Transverse colon (tissue), 4 donors: ENCODE measurements around the gene APOL1. TPM values are rescaled to one million over a fixed set of nuclear protein-coding genes. Genes with fewer than 3 reads are reported as not detected.
A peak's percentile ranks its signal among the peaks of the same experiment; 100 is the strongest.

Experiments used
- DNase-seq: peaks from one replicate; pipeline ENCODE4 v3.0.0-alpha.2; 2019
- H3K27ac ChIP-seq, 4 donors: fragments of 200-600 bp; sonication (generic); 2 replicates each; pipeline ENCODE4 v1.5.1; 2016 to 2018; ENCODE audit warnings: inconsistent platforms in 4 of 4
- H3K27me3 ChIP-seq: fragments of 200-600 bp; sonication (generic); 2 replicates; pipeline ENCODE4 v1.5.1; 2017; ENCODE audit warnings: inconsistent platforms
- H3K36me3 ChIP-seq, 4 donors: fragments of 200-600 bp; sonication (generic); 2 replicates each; pipeline ENCODE4 v1.5.1; 2017 to 2019; ENCODE audit warnings: inconsistent platforms in 4 of 4
- H3K4me1 ChIP-seq, 4 donors: fragments of 200-600 bp; sonication (generic); 2 replicates each; pipeline ENCODE4 v1.5.1; 2017 to 2020; ENCODE audit warnings: inconsistent platforms in 4 of 4
- H3K4me3 ChIP-seq, 4 donors: fragments of 200-600 bp; sonication (generic); 1 replicate in 1 of 4; 2 replicates in 3 of 4; pipeline versions ENCODE4 v1.5.1 to v1.6.1; 2017 to 2019; ENCODE audit warnings: inconsistent platforms in 4 of 4
- H3K9me3 ChIP-seq, 2 donors: fragments of 200-600 bp; sonication (generic); 2 replicates each; pipeline ENCODE4 v1.5.1; 2017 to 2019; ENCODE audit warnings: inconsistent platforms in 2 of 2
- EP300 ChIP-seq: sonication (generic); formaldehyde crosslinking; IDR thresholded peaks from one replicate; pipeline ENCODE4 v1.6.1; 2017; ENCODE audit warnings: antibody characterized with exemption, low read depth
- POLR2A ChIP-seq: fragments of 450-650 bp; IDR thresholded peaks from one replicate; pipeline ENCODE4 v1.6.1; 2016; ENCODE audit warnings: antibody characterized with exemption, mild to moderate bottlenecking, moderate library complexity
- POLR2AphosphoS5 ChIP-seq, 3 donors: sonication (generic); formaldehyde crosslinking; IDR thresholded peaks; one replicate each; pipeline ENCODE4 v1.6.1; 2016; ENCODE audit warnings: antibody characterized with exemption in 3 of 3
- WGBS, 2 donors: methylation state at CpG; one replicate each; pipeline ENCODE4 v1.1.5; 2018; ENCODE audit warnings: low coverage in 1 of 2; 5-methylcytosine and 5-hydroxymethylcytosine counted together
- in situ Hi-C, 4 donors: fragments of 200-750 bp; cut with MboI; loops; one replicate each; pipeline versions ENCODE4 v1.15.0 to v1.15.1; 2017; ENCODE audit warnings: low sequenced_read_pairs in 3 of 4, low pct_ligation_motif_present in 1 of 4, low pct_unique_long_range_greater_than_20kb in 1 of 4
- intact Hi-C: fragments of 100-400 bp; cut with DNase I; formaldehyde crosslinking; loops from one replicate; pipeline ENCODE4 v1.15.1; 2023; ENCODE audit warnings: low total_unique reads
- total RNA-seq, 4 donors: library from RNA; depleted of rRNA; stranded (reverse); fragments of >200 nt; gene quantifications; one replicate each; pipeline ENCODE4 v1.1.0, GENCODE V29; 2016
- TF ChIP-seq, protein P1 (sequence below), 5 experiments: fragments of 200-600 bp in 3 of 5; fragments of 450-650 bp in 2 of 5; sonication (generic) in 3 of 5; IDR thresholded peaks; 1 replicate in 2 of 5; 2 replicates in 3 of 5; pipeline ENCODE4 v1.5.1; 2016 to 2017; ENCODE audit warnings: antibody characterized with exemption in 5 of 5, inconsistent platforms in 3 of 5, mild to moderate bottlenecking in 2 of 5, moderate library complexity in 1 of 5

The APOL1 gene
- total RNA-seq, 4 donors from 2014 or later = 2.2 to 19.5 (median 14.7) TPM

GRCh38 chr22:36303874-36304273, 50.9 kb downstream of the APOL1 start:
- peak in 1 of 3 donors; percentile 20 for TF ChIP-seq POLR2AphosphoS5 (IDR thresholded peaks at IDR 0.05)
- TF ChIP-seq, protein P1, sequence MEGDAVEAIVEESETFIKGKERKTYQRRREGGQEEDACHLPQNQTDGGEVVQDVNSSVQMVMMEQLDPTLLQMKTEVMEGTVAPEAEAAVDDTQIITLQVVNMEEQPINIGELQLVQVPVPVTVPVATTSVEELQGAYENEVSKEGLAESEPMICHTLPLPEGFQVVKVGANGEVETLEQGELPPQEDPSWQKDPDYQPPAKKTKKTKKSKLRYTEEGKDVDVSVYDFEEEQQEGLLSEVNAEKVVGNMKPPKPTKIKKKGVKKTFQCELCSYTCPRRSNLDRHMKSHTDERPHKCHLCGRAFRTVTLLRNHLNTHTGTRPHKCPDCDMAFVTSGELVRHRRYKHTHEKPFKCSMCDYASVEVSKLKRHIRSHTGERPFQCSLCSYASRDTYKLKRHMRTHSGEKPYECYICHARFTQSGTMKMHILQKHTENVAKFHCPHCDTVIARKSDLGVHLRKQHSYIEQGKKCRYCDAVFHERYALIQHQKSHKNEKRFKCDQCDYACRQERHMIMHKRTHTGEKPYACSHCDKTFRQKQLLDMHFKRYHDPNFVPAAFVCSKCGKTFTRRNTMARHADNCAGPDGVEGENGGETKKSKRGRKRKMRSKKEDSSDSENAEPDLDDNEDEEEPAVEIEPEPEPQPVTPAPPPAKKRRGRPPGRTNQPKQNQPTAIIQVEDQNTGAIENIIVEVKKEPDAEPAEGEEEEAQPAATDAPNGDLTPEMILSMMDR (IDR thresholded peaks at IDR 0.05) = no peak
- peak; percentile 64 for DNase-seq
- Histone ChIP-seq H3K27me3 (no peaks in the 10 kb centered on the region), H3K4me3 (no peak overlapping the region), H3K9me3 (no peaks in the 10 kb centered on the region), H3K27ac (peak overlapping the region; percentile 65 to 76 (median 72)), H3K36me3 (peaks cover 0 to 90% (median 48%) of the 10 kb centered on the region in 4 donors), H3K4me1 (peaks cover 0 to 33% (median 13%) of the 10 kb centered on the region in 4 donors)
- 59 to 60% methylated on average over 1 to 9 of the region's 13 CpGs for WGBS, 2 donors
- in situ Hi-C loops (loop anchor here in 3 of 4 donors (10.0 kb wide), 2 partner anchors 161 to 171 kb away; no protein-coding TSS in a partner anchor), intact Hi-C loops (loop anchor here (5.0 kb wide), 1 partner anchor 168 kb away; no protein-coding TSS in a partner anchor)

GRCh38 chr22:36304429-36304828, 51.5 kb downstream of the APOL1 start:
- no peak for DNase-seq
- H3K36me3 ChIP-seq = peaks cover 0 to 90% (median 47%) of the 10 kb centered on the region in 4 donors
- intact Hi-C loops = loop anchor here (5.0 kb wide), 1 partner anchor 168 kb away; no protein-coding TSS in a partner anchor
- 49 to 66% methylated on average over 5 to 10 of the region's 10 CpGs for WGBS, 2 donors
- in situ Hi-C loops = loop anchor here in 3 of 4 donors (10.0 kb wide), 2 partner anchors 160 to 170 kb away; no protein-coding TSS in a partner anchor
- H3K4me1 ChIP-seq = peaks cover 0 to 33% (median 13%) of the 10 kb centered on the region in 4 donors
- H3K4me3 ChIP-seq = no peak overlapping the region
- TF ChIP-seq POLR2AphosphoS5 (IDR thresholded peaks at IDR 0.05) = no peak
- H3K27ac ChIP-seq = peak overlapping the region; percentile 65 to 76 (median 72)
- H3K9me3 ChIP-seq = no peaks in the 10 kb centered on the region
- no peaks in the 10 kb centered on the region for H3K27me3 ChIP-seq

DNA sequence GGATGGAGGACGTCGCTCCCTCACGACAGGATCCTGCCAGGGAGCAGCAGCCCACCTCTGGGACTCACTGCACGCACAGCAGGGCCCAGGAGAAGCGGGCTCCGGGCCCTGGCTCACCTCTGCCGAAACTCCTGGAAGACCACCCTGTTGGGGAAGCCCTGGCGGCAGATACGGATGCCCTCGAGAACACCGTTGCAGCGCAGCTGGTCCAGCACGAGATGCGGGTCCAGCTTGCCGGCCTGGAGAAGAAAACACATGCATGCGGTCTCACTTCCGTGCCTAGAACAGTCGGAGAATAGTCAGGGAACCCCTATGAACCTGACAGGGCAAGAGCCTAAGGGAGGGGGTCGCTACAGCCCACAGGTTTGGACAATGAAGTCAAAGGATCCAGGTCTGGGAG, 52.9 kb downstream of the APOL1 start:
- peaks cover 0 to 33% (median 13%) of the 10 kb centered on the region in 4 donors for H3K4me1 ChIP-seq
- peaks cover 0 to 89% (median 45%) of the 10 kb centered on the region in 4 donors for H3K36me3 ChIP-seq
- H3K27ac ChIP-seq = peak overlapping the region; percentile 65 to 76 (median 72)
- H3K9me3 ChIP-seq = no peaks in the 10 kb centered on the region
- in situ Hi-C loops = loop anchor here (5.0 to 10.0 kb wide), 3 partner anchors 159 to 171 kb away; no protein-coding TSS in a partner anchor
- H3K4me3 ChIP-seq = no peak overlapping the region
- intact Hi-C loops = no loop called here
- TF ChIP-seq, protein P1 (IDR thresholded peaks at IDR 0.05) = no peak
- no peak for TF ChIP-seq POLR2A
- TF ChIP-seq EP300 = no peak
- peak in 1 of 3 donors; percentile 17 for TF ChIP-seq POLR2AphosphoS5 (IDR thresholded peaks at IDR 0.05)
- whole genome bisulfite sequencing, 2 donors = 89 to 95% methylated on average over 4 to 19 of the region's 19 CpGs
- no peaks in the 10 kb centered on the region for H3K27me3 ChIP-seq
- DNase-seq = no peak

DNA sequence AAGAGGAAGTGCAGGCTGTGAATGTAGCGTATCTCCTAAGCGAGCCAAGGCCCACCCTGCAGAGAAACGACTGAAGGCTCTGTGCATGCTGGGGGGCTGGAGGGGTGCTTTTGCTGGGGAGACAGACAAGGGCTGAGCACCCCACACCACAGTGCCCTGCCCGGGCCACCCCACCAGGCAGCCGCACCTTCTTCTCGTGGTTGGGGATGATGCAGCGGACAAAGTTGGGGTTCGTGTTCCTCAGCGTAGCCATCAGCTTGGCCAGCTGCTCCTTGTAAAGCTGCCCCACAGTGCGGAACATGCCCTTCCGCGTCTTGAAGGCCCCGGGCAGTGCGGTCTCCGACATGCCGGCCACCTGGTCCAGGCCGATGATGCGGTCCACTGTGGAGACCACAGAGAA, 53.3 kb downstream of the APOL1 start:
- peaks cover 0 to 29% (median 13%) of the 10 kb centered on the region in 4 donors for H3K4me1 ChIP-seq
- DNase-seq = no peak
- no peak overlapping the region for H3K4me3 ChIP-seq
- 69 to 85% methylated on average over 3 to 18 of the region's 18 CpGs for WGBS, 2 donors
- H3K9me3 ChIP-seq = no peaks in the 10 kb centered on the region
- peaks cover 0 to 89% (median 43%) of the 10 kb centered on the region in 4 donors for H3K36me3 ChIP-seq
- TF ChIP-seq EP300 = no peak
- TF ChIP-seq POLR2A = no peak
- TF ChIP-seq, protein P1 (IDR thresholded peaks at IDR 0.05) = no peak
- no peak for TF ChIP-seq POLR2AphosphoS5 (IDR thresholded peaks at IDR 0.05)
- in situ Hi-C loops (loop anchor here (5.0 to 10.0 kb wide), 3 partner anchors 159 to 171 kb away; no protein-coding TSS in a partner anchor), intact Hi-C loops (no loop called here)
- H3K27ac ChIP-seq = peak overlapping the region; percentile 65 to 76 (median 72)
- no peaks in the 10 kb centered on the region for H3K27me3 ChIP-seq
